NB4 (cell line): ENCODE data around the gene NPHP4.

Experiments used
- DNase-seq: peaks from one replicate; pipeline ENCODE4 v3.0.0; 2010; ENCODE audit warnings: low read depth
- H3K4me3 ChIP-seq: one replicate; pipeline ENCODE4 v1.5.1; 2011; ENCODE audit warnings: mild to moderate bottlenecking, low read depth, low read length, moderate library complexity
- CTCF ChIP-seq: IDR thresholded peaks from one replicate; pipeline ENCODE4 v1.5.1; 2012; ENCODE audit warnings: low read depth, low read length
- MAX ChIP-seq: IDR thresholded peaks from 2 replicates; pipeline ENCODE4 v1.6.1; 2011; ENCODE audit warnings: low read depth, low read length
- MYC ChIP-seq: IDR thresholded peaks from 2 replicates; pipeline ENCODE4 v1.6.1; 2011; ENCODE audit warnings: low read depth, low read length
- POLR2A ChIP-seq: IDR thresholded peaks from 2 replicates; pipeline ENCODE4 v1.6.1; 2011; ENCODE audit warnings: mild to moderate bottlenecking; ENCODE audit not compliant: insufficient read length; ENCODE audit errors: extremely low read depth

Gene NPHP4

GRCh38 chr1:5847013-5847659, 145.1 kb downstream of the NPHP4 start:
- no peak overlapping the region for H3K4me3 ChIP-seq
- DNase-seq = peak; percentile 55
- no peak for TF ChIP-seq POLR2A
- no peak for TF ChIP-seq MYC
- no peak for TF ChIP-seq CTCF
- TF ChIP-seq MAX = no peak

GRCh38 chr1:5845376-5845775, 146.8 kb downstream of the NPHP4 start:
- TF ChIP-seq POLR2A (no peak), MAX (no peak), MYC (no peak), CTCF (no peak)
- H3K4me3 ChIP-seq = no peak overlapping the region
- peak; percentile 15 for DNase-seq

DNA sequence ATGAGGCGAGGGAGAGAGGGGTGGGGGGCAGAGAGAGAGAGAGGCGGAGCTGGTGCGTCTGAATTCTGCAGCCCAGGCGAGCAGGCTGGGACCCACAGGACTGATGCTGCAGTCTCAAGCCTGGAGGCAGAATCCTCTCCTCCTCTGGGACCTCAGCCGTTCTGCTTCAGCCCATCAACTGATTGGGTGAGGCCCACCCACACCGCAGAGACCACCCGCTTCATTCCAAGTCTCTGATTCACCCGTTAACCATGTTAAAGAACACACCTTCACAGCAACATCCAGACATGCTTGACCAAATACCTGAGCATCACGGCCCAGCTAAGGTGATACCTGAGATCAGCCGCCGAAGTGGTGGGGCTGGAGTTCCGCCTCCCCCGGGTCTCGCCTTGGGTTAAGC, 147.8 kb downstream of the NPHP4 start:
- TF ChIP-seq CTCF (no peak), MYC (no peak), POLR2A (no peak), MAX (no peak)
- DNase-seq = no peak
- no peak overlapping the region for H3K4me3 ChIP-seq

GRCh38 chr1:5843521-5844096, 148.6 kb downstream of the NPHP4 start:
- no peak overlapping the region for H3K4me3 ChIP-seq
- no peak for DNase-seq
- TF ChIP-seq MYC = no peak
- TF ChIP-seq MAX = no peak
- no peak for TF ChIP-seq CTCF
- no peak for TF ChIP-seq POLR2A

DNA sequence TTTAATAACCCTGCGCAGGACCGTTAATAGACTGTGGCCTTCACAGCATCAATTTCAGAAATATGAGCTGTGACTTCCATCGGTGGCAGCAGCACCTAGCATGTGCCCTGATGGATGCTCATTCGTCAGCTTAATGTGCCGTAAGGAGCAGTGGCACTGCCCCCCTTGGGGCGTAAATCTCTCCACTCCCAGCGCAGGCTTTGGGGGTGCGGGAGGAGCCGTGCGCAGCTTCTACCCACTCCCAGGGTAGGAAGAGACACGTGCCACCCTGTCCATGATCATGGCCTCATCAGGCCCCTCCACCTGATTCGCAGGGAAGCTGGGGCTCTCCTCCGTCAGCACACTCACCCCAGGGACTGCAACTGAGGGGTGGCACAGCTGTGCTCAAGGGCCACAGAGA, 149.5 kb downstream of the NPHP4 start:
- DNase-seq = no peak
- no peak overlapping the region for H3K4me3 ChIP-seq
- no peak for TF ChIP-seq POLR2A
- no peak for TF ChIP-seq MYC
- no peak for TF ChIP-seq MAX
- no peak for TF ChIP-seq CTCF
